CD4-positive, alpha-beta T cell treated with Interleukin-12 subunit alpha and Interleukin-12 subunit beta, for 1 hour (primary cell): Measurements from ENCODE around the gene APOL6.
"Not testable (repeated sequence)": the region's sequence is repeated elsewhere in the genome, so short reads cannot be mapped to it uniquely, and the experiment has no call there.

ENCODE experiments used
- DNase-seq: peaks from one replicate; pipeline ENCODE4 v3.0.0-alpha.2; 2020

The APOL6 gene

GRCh38 chr22:35618427-35619223 lies 29.6 kb upstream of the APOL6 start:
- DNase-seq = no peak

DNA sequence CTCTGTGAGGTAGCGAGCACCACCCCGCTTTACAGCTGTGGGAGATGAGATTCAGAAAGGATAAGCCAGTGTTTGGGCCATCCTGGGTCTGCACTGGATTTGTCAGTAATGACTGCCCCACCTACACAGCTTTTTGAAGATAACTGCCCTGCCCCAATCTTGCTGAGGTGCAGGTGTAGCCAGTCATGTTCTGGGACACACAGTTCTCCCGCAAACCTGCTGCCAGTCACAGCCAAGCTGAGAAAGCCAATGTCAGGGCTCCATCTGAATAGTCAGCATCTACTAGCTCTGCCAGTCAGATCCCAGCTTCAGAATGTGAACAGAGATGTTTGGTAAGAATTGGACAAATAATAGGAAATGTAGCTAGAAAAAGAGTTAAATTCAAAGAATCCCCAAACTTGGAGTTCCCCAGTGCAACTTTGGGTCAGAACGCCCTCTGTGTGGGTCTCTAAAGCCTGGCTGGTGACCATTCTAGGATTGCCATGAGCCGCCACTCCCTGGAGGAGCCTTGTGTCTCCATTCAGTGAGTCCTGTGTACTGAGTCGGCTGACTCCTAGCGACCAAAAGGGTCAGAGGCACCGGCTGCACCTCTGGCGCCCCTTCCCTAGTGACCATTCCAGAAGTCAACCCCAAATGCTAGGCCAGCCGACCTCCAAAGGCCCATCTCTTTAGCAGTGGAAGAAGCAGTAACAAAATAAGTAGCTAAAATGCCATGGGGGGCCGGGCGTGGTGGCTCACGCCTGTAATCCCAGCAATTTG lies 28.7 kb upstream of the APOL6 start:
- DNase-seq = no peak

DNA sequence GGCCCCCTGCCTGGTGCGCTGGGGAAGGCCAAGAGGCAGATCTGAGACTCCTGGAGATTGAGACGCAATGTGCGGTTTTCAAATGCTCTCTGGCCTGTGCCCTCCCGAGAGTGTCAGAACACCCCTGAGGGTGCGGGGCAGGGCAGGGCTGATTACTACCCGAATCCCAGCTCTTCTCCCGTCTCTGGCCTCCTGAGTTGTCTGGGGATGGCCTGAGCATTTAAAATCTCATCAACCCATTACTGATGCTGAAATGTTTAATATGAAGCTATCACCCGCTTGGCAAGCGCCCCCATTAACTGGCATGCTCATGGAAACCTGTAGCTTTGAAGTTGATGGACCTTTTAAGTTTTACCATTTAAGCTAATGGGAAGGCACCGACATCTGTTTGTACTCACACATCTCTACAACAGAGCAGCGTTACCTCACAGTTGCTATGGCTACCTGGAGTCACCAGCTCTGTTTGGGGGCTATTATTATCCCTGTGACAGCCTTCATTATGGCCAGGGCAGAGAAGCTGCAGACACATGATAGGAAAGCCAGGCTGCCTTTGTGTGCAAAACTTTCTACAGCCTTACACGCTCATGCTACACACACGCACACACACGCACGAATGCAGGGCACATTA lies 27.5 kb upstream of the APOL6 start:
- no peak for DNase-seq

- no peak for DNase-seq
Observed at GRCh38 chr22:35621451-35621850, 26.8 kb upstream of the APOL6 start.

DNA sequence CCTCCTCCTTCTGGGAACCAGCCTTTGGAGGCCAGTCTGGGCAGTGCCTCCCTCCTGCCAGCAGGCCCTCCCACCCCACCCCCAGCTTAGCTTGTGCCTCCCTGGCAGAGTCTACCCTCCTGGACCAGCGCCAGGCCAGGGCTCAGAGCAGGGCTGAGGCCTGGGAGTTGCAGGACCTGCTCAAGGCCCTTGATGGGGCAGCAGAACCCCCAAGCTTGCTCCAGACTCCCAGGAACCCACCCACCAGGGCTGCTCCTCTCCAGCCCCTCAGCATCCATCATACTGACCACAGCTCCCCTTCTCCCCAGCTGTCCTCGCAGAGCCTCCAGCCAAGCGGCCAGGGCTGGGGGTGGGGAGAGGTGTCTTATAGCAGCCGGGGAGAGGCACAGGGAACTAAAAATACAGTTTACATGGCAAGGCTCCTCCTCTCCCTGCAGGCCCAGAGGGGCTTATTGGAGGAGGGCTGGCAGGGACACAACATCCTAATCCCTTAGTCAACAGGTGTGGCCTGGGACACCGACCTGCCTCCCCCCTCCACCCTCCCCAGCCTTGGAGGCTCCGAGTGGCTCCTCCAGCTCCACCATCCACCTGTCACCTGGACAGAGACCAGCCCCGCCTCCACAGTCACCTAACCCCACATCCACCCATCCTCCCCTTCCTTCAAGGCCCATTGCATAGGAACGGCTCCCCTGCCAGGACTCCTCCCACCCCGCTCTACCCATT lies 25.9 kb upstream of the APOL6 start:
- no peak for DNase-seq

DNA sequence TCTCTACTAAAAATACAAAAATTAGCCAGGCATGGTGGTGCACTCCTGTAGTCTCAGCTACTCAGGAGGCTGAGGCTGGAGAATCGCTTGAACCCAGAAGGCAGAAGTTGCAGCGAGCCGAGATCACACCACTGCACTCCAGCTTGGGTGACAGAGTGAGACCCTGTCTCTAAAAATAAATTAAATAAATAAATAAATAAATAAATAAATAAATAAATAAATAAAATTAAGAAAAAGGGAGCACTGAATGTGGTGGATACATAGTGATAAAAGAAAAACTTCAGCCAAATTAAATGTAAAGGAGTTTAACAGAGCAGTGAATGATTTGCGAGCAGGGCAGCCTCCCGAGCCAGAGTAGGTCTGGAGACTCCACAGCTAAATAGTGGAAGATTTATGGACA lies 24.4 kb upstream of the APOL6 start:
- not testable (repeated sequence) for DNase-seq

- no peak for DNase-seq
Observed at GRCh38 chr22:35624547-35624946, 23.7 kb upstream of the APOL6 start.

GRCh38 chr22:35625763-35626432 lies 22.3 kb upstream of the APOL6 start:
- no peak for DNase-seq

DNA sequence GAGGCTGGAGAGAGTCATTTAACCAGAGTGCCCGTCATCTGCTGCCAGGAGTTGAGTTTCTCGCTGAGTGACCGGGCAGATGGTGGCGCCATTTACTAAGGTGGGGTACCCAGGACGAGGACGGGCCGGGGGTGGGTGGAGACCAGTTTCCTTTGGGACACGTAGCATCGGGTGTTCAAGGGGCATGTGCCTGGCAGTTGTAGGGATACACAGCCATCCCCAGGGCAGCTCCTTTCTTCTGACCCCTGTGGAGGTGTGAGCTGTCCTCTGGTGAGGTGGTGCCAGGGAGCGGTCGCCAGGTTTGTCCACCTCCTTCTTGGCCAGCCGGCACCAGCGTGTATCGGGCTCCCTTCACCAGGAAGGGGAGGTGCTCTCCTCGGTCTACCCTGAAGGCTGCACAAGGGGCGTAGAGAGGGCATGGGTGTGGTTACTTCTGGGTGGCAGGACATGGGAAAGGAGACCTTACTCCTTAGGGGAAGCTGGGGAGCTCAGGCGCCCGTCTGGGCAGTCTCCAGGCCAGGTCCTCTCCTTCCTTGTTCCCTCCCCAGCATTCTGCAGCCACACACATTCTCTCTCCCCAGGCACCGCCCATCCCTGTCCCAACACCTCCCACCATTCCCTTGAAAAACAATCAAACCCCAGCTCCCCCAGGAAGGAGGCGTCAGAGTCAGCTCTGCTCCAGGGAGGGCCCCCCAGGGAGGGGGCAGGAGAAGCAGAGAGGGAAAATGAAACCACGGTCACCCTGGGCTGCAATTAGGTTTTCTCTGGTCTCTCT lies 20.8 kb upstream of the APOL6 start:
- DNase-seq = peak; percentile 59

- no peak for DNase-seq
Observed at GRCh38 chr22:35628732-35629131, 19.5 kb upstream of the APOL6 start.

- peak; percentile 43 for DNase-seq
Observed at GRCh38 chr22:35629406-35630216, 18.6 kb upstream of the APOL6 start.

DNA sequence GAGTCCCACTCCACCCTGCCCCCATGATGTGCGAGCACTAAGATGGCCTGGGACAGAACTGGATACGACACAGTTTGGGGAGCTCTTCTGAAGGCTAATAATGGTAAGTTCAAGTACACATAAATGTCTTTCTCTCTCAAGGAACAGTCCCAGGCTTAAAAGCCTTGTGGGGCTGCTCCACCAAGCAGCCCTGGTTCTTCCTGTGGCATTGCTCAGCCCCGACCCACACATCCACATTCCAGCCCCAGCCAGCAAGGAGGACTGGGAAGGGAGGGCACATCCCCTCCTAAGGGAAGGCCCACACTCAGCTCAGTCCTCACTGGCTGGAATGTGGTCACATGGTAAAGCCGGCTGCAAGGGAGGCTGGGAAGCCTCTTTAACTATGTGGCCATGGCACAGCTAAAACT lies 17.9 kb upstream of the APOL6 start:
- DNase-seq = no peak

GRCh38 chr22:35630891-35631290 lies 17.4 kb upstream of the APOL6 start:
- no peak for DNase-seq

- peak; percentile 44 for DNase-seq
Observed at GRCh38 chr22:35631597-35631996, 16.6 kb upstream of the APOL6 start.

GRCh38 chr22:35632935-35633334 lies 15.3 kb upstream of the APOL6 start:
- DNase-seq = no peak

DNA sequence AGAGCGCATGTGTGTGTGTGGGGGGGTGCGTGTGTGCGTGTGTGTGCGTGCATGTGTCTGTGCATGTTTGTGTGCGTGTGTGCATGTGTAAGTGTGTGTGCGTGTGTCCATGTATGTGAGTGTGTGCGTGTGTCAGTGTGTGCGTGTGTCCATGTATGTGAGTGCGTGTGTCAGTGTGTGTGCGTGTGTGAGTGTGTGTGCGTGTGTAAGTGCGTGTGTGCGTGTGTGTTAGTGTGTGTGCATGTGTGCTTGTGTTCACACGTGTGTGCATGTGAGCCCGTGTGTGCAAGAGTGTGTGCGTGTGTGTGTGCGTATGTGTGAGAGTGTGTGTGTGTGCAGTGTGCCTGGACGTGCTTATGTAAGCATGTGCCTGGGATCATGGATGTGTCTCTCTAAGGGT lies 14.7 kb upstream of the APOL6 start:
- DNase-seq = no peak

- DNase-seq = no peak
Observed at GRCh38 chr22:35634015-35634414, 14.2 kb upstream of the APOL6 start.

DNA sequence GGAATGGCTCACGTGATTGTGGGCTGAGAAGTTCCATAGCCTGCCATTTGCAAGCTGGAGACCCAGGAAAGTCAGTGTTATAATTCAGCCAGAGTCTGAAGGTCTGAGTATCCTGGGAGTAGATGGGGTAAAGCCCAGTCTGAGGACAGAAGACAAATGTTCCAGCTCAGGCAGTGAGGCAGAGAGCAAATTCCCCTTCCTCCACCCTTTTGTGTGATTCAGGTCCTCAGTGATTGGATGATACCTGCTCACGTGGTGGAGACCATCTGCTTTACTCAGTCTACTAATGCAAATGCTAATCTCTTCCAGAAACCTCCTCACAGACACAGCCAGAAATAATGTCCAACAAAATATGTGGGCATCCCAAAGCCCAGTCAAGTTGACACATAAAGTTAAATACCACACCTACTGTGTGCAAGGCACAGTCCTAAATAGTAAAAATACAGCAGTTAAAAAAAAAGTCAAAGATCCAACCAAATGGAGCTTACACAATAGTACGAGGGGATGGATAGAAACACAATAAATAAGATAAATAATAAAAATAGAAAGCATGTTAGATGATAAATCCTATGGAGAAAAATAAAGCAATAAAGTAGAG lies 13.2 kb upstream of the APOL6 start:
- no peak for DNase-seq

DNA sequence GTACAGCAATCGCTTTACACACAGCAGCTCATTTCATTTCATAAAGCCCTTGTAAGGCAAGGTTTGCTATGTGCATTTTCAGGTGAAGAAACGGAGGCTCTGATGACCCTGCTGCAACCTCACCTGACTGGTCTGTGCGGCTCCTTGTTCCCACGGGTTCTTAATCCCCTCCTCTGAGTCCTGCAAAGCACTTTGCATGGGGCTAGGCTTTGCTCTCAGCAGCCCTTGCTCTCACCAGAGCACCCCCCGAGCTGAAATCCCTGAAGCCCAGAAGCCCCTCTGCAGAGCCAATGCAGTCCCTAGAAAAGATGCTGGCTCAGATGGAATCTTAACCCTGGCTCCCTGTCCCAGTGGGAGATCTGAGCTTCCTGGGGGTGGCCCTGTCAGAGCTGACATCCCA lies 11.0 kb upstream of the APOL6 start:
- DNase-seq = no peak

DNA sequence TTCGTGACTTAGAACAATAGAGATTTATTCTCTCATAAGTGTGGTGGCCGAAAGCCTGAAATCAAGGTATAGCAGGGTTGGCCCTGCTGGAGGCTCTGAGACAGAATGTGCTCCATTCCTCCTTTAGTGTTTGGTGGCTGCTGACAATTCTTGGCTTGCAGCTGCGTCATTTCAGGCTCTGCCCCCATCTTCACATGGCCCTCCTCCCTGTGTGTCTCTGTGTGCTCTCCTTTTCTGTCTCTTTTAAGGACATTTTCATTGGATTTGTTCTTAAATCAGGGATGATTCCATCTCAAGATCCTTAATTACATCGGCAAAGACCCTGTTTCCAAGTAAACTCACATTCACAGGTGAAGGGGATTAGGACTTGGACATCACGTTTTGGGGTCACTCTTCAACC lies 10.2 kb upstream of the APOL6 start:
- no peak for DNase-seq

- DNase-seq = no peak
Observed at GRCh38 chr22:35638410-35638809, 9.8 kb upstream of the APOL6 start.
